ENCODE measurements around the gene IGSF21.

IGSF21 gene

GRCh38 chr1:18404460-18404859 lies 296.9 kb downstream of the IGSF21 start:
- no peak for TF ChIP-seq GATA3 (IDR thresholded peaks at IDR 0.05; ENCODE audit: low read depth, low read length)
- TF ChIP-seq GATA2 (IDR thresholded peaks at IDR 0.05; ENCODE audit: low read depth, low read length) = no peak

GRCh38 chr1:18407166-18408045 lies 299.8 kb downstream of the IGSF21 start:
- TF ChIP-seq GATA3 (IDR thresholded peaks at IDR 0.05; ENCODE audit: low read depth, low read length) = no peak
- TF ChIP-seq GATA2 (IDR thresholded peaks at IDR 0.05; ENCODE audit: low read depth, low read length) = no peak

DNA sequence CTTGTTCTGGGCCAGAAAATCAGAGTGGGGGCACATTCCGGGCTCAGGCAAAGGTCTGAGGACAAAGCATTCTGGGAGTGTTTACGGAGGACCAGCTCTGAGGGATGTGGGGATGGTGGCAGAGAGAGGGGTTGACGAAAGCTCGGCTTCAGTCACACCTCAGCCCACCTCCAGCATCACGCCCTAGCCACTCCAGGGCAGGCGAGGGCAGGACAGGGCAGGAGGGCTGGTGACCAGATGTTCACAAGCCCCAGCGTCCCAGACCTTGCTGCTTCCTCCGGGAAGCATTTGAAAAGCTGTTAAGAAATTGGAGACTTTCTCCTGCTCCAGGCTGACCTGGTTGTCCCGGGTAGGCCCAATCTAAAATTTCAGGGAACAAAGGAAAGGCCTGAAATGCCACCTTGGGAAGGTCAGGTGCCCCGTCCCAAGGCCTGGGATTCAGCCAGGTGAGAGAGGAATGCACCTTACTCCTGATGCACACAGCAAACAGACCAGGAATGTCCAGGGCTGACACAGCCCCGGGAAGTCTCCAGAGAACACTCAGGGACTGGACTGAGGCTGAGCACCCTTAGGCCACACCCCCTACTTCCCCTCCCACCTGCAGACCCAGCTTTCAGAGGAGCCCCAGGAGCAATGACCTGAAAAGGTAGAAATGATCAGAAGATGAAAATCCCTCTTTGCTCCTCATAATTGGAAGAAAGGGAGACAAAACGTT lies 301.2 kb downstream of the IGSF21 start:
- TF ChIP-seq GATA3 (IDR thresholded peaks at IDR 0.05; ENCODE audit: low read depth, low read length) = no peak
- no peak for TF ChIP-seq GATA2 (IDR thresholded peaks at IDR 0.05; ENCODE audit: low read depth, low read length)

DNA sequence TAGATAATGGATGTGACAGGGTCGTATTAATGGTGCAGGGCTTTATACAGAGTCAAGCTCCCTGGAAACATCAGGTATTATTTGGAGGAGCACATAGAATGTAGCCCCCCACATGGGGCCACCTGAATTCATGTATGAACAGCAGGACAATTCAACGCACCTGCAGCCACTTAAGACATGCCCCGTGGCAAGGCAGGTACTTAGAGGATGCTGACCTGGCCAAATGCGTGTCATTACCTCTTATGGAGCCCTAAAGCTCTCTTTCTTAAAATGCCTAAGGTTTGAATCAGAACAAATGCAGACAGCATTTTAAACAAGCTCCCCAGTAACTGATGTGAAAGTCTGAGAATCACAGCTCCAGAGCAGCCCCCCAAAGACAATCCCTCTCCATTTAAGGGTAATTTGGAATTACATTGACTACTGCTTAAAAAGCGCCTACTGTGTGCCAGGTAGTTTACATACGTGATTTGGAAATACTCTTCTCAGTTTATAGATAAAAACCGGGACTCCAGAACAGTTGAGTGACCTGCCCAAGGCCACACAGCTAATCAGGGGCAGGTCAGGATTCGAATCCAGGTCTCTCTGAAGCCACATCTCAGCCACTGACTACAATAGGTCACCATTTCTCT lies 302.1 kb downstream of the IGSF21 start:
- TF ChIP-seq GATA3 (IDR thresholded peaks at IDR 0.05; ENCODE audit: low read depth, low read length) = no peak
- no peak for TF ChIP-seq GATA2 (IDR thresholded peaks at IDR 0.05; ENCODE audit: low read depth, low read length)

- no peak for TF ChIP-seq GATA2 (IDR thresholded peaks at IDR 0.05; ENCODE audit: low read depth, low read length)
Observed at GRCh38 chr1:18410407-18410806, 302.8 kb downstream of the IGSF21 start.

DNA sequence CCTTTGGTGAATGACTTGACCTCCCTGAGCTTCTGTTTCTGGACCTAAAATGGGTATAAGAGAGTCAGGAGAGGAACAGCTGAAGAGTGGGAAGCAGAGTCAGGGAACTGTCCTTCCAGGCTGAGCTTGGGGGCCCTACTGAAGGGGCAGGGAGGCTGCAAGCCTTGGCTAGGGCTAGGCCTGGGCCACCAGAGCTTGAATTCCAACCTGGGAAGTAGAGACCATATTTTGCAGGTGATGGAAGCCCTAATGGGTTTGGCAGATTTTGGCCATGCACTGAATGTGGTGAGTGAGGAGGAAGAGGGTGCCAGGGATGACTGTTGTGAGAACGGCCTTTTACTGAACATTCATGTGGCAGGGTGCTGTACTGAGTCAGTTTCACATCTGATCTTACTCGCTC lies 303.7 kb downstream of the IGSF21 start:
- TF ChIP-seq GATA2 (IDR thresholded peaks at IDR 0.05; ENCODE audit: low read depth, low read length) = no peak
- no peak for TF ChIP-seq GATA3 (IDR thresholded peaks at IDR 0.05; ENCODE audit: low read depth, low read length)

GRCh38 chr1:18411820-18412641 lies 304.4 kb downstream of the IGSF21 start:
- TF ChIP-seq GATA2 (IDR thresholded peaks at IDR 0.05; ENCODE audit: low read depth, low read length) = no peak
- no peak for TF ChIP-seq GATA3 (IDR thresholded peaks at IDR 0.05; ENCODE audit: low read depth, low read length)

DNA sequence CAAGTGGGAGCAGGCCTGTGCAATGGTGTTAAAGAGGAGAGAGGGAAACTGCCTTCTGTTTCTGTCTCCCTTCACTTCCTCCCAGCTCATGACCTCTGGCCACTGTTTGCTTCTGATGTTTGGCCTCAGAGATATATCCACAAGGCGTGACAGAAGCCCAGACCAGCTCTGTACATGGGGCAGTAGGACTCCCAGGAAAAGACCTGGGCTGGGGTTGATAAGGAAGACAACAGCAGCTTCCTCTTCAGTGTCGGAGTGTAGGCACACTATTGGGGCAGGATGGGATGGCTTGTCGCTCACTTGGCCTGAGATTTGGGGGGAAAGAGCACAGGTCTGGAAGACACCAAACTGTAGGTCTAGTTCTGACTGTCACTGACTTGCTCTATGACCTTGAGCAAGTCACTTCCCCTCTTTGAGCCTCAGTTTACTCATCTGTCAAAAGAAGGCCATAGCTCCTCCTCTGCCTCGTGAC lies 305.3 kb downstream of the IGSF21 start:
- TF ChIP-seq GATA3 (IDR thresholded peaks at IDR 0.05; ENCODE audit: low read depth, low read length) = no peak

DNA sequence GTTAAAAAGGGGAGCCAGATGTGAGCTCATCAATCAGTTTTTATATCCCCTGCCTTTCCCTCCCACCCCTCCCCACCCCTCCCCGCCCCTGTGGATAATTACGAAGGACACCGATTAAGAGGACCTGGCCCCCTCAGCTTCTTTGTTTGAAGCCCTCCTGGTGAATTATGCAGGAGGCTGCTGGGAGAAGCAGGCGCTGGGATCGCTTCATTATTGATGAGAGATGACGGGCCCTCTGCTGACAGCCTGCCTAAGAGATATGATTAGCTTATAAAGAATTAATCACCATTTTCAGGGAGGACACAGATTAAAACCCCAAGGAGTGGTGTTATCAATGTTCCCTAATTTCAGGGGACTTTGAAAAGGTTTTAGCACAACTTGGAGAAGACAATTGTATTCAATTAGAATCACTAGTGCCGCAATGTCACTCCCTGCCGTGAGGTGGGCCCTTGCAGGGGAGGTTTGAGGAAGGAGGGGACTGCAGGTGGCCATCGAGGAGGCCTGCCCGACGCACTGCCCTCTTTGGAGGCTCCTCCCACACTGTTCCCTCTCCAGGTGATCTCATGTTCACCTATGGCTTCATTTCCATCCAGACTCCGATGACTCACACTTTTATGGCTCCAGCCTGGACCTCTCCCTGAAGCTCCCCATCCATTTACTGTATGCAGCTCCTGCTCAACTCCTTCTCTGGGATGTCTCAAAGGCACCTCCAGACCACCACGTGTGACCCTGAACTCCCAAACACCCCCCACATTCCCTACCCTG lies 306.1 kb downstream of the IGSF21 start:
- no peak for TF ChIP-seq GATA2 (IDR thresholded peaks at IDR 0.05; ENCODE audit: low read depth, low read length)
- no peak for TF ChIP-seq GATA3 (IDR thresholded peaks at IDR 0.05; ENCODE audit: low read depth, low read length)

- TF ChIP-seq GATA2 (IDR thresholded peaks at IDR 0.05; ENCODE audit: low read depth, low read length) (no peak), GATA3 (IDR thresholded peaks at IDR 0.05; ENCODE audit: low read depth, low read length) (no peak)
Observed at GRCh38 chr1:18414321-18414720, 306.7 kb downstream of the IGSF21 start.

DNA sequence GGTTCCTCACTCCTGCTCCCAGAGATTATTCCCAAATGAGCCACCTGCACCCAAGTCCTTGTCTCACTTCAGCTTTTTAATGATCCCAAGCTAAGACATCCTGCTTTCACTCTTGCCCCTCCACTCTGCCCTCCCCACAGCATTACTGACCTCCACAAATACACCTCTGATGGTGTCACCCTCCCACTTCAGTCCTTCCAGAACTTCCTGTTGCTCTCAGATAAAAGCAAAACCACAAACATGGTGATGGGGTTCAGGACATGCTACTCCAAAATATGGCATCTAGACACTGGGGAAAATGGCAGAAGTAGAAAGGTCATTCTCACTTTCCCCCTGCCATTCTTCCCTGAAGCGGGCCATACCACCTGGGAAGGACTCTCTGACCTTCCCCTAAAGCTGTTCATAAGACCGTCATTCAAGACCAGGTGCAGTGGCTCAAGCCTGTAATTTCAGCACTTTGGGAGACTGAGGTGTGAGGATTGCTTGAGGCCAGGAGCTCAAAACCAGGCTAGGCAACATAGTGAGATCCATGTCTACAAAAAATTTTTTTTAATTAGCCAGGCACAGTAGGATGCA lies 307.4 kb downstream of the IGSF21 start:
- TF ChIP-seq GATA3 (IDR thresholded peaks at IDR 0.05; ENCODE audit: low read depth, low read length) (no peak), GATA2 (IDR thresholded peaks at IDR 0.05; ENCODE audit: low read depth, low read length) (no peak)

DNA sequence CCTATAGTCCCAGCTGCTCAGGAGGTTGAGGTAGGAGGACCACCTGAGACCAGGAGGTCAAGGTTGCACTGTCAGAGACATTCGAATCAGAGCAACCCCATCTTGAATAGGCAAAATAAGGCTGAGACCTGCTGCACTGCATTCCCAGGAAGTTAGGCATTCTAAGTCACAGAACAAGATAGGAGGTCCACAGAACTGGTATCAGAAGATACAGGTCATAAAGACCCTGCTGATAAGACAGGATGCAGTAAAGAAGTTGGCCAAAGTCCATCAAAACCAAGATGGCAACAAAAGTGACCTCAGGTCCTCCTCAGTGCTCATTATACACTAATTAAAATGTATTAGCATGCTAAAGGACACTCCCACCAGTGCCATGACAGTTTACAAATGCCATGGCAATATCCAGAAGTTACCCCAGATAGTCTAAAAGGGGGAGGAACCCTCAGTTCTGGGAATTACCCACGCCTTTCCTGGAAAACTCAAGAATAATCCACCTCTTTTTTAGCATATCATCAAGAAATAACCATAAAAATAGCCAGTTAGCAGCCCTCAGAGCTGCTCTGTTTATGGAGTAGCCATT lies 307.9 kb downstream of the IGSF21 start:
- no peak for TF ChIP-seq GATA2 (IDR thresholded peaks at IDR 0.05; ENCODE audit: low read depth, low read length)
- TF ChIP-seq GATA3 (IDR thresholded peaks at IDR 0.05; ENCODE audit: low read depth, low read length) = no peak

All from SH-SY5Y (cell line).